Ureter (tissue), 1 donor: ENCODE data around the gene SLC26A9. TPM values are rescaled to one million over a fixed set of nuclear protein-coding genes. Genes with fewer than 3 reads are reported as not detected.
"Not testable (repeated sequence)": the region's sequence is repeated elsewhere in the genome, so short reads cannot be mapped to it uniquely, and the experiment has no call there.

Experiments used
- DNase-seq: peaks from one replicate; pipeline ENCODE4 v3.0.0-alpha.2; 2020; ENCODE audit warnings: low spot score
- total RNA-seq: library from RNA; stranded (reverse); gene quantifications from one replicate; pipeline ENCODE4 v1.2.4, GENCODE V29; 2023
- donor health status: DM: yes; HTN: yes; CAD: no.

Gene SLC26A9
- total RNA-seq, 1 donor from 2014 or later, result 0.13 TPM

DNA sequence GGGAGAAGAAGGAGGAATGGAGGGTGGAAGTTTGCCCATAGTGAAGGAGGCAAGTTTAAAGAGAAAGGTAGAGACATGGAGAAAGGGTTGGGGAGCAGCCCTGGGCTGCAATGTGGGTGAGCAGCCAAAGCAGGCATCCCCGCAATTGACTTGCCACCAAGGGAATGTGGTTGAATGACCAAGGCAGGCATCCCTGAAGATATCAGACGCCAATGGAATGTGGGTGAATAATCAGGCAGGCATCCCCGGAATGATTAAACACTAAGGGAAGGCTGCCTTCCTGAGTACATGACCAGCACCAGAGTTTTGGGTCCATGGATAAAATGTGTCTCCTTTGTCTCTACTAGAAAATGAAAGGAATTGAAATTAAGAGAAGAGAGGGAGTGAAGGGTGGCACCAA, 53.5 kb downstream of the SLC26A9 start:
- DNase-seq, result not testable (repeated sequence)

DNA sequence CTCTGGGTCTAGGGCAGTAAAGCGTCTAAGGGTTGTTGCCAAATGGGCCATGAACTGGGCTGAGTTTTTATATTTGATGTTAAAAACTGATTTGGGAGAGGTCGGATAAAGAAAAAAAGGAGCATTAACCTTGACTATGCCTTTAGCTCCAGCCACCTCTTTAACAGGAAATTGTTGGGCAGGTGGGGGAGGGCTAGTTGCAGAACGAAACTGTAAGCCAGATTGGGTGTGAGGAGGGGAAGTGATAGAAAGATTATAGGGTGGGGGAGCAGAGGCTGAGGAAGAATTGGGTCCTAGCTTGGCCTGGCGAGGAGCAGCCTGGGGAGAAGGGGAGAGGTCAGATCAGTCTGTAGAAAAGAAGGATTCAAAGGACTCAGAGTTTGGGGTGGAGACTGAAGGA, 54.2 kb downstream of the SLC26A9 start:
- not testable (repeated sequence) for DNase-seq

DNA sequence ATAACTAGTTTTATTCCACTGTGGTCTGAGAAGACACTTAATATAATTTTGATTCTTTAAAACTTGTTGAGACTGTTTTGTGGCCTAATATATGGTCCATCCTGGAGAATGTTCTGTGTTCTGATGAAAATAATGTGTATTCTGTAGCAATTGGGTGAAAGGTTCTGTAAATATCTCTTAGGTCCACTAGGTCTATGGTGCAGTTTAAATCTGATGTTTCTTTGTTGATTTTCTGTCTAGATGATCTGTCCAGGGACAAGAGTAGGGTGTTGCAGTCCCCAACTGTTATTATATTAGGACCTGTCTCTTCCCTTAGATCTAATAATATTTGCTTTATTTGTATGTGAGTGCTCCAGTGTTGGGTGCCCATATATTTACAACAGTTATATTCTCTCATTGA, 59.5 kb downstream of the SLC26A9 start:
- no peak for DNase-seq

DNA sequence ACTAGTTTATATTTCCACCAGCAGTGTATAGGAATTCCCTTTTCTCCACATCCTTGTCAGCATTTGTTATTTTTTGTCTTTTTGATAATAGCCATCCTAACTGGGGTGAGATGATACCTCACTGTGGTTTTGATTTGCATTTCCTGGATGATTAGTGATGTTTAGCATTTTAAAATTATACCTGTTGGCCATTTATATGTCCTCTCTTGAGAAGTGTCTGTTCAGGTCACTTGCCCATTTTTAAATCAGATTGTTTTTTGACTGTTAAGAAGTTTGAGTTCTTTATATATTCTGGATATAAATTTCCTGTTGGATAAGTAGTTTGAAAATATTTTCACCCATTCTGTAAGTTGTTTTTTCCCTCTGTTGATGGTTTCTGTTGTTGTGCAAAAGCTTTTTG, 62.3 kb downstream of the SLC26A9 start:
- no peak for DNase-seq

DNA sequence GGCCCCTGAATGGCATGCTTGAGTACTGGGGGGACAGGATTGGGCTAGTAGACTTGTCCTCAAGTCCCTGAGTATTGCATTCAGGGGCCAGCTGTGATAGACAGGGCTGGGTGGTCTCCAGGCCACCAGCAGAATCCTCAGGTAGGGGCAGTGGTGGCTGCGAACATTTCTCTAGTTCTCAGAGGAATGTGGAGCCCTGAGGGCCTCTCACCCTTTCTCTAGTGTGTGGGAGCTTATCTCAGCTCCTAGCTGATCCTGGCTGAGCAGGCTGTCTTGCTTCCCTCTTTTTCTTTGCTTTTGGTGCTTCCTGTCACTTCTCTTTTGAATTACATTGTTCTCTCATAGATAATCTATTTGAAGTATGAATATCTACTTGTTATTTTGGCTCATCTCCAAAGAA, 63.3 kb downstream of the SLC26A9 start:
- no peak for DNase-seq

DNA sequence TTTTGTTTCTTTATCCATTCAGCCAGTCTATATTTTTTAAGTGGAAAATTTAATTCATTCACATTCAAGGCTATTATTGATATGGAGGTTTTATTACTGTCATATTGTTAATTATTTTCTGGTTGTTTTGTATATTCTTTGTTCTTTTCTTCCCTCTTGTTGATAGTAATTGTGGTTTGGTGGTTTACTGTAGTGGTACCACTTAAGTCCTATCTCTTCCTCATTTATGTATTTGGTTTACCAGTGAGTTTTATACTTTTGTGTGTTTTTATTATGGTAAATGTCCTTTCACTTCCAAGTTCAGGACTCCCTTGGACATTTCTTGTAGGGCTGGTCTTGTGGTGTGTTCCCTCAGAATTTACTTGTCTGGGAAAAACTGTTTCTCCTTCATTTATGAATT, 65.2 kb downstream of the SLC26A9 start:
- no peak for DNase-seq

DNA sequence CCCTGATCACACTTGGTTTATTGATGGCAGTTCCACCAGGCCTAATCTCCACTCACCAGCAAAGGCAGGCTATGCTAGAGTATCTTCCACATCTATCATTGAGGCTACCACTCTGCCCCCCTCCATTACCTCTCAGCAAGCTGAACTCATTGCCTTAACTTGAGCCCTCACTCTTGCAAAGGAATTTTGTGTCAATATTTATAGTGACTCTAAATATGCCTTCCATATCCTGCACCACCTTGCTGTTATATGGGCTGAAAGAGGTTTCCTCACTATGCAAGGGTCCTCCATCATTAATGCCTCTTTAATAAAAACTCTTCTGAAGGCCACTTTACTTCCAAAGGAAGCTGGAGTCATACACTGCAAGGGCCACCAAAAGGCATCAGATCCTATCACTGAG, 70.1 kb downstream of the SLC26A9 start:
- DNase-seq, result not testable (repeated sequence)

DNA sequence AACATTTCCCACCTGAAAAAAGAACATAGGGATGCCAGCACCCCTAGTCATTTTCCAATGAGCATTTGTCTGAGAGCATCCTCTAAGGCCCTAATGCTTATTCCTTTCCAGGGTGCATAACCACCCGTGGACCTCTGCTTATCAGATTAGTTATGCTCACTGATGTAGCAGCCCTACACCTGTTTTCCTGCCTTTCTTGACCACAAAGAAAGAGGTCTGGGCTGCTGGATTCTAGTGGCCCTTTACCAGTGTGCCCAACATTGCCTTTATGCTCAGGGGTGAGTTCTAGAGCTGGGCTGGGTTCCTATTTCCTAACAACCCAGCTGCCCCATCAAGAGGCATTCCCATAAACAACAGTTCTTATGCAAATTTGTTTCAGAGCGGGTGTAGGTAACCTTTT, 73.0 kb downstream of the SLC26A9 start:
- no peak for DNase-seq

Other genes starting within 250 kb of the SLC26A9 start
- 189 TPM for gene NUCKS1, start 193.3 kb downstream of the SLC26A9 start, total RNA-seq
- gene RAB29, start 168.0 kb downstream of the SLC26A9 start, total RNA-seq, result 19.2 TPM
- 27.4 TPM for gene SLC41A1, start 130.3 kb downstream of the SLC26A9 start, total RNA-seq
- gene PM20D1, start 93.3 kb downstream of the SLC26A9 start, total RNA-seq, result 23.7 TPM
- gene RAB7B, start 59.9 kb upstream of the SLC26A9 start, total RNA-seq, result 11.7 TPM
- gene CTSE, start 80.4 kb upstream of the SLC26A9 start, total RNA-seq, result 25.3 TPM
- gene RHEX, start 109.7 kb upstream of the SLC26A9 start, total RNA-seq, result 27.1 TPM
- gene AVPR1B, start 173.9 kb upstream of the SLC26A9 start, total RNA-seq, result not detected